Colonic mucosa (tissue), 4 donors: ENCODE data around the gene RAP1B. TPM values are rescaled to one million over a fixed set of nuclear protein-coding genes. Genes with fewer than 3 reads are reported as not detected.
A peak's percentile ranks its signal among the peaks of the same experiment; 100 is the strongest.

Experiments used
- DNase-seq: peaks from one replicate; pipeline ENCODE4 v3.0.0-alpha.2; 2020
- H3K27ac ChIP-seq: fragments of 200-600 bp; one replicate; pipeline ENCODE4 v1.8.0; 2021
- H3K27me3 ChIP-seq: fragments of 200-600 bp; one replicate; pipeline ENCODE4 v1.8.0; 2021
- H3K36me3 ChIP-seq: fragments of 200-600 bp; one replicate; pipeline ENCODE4 v1.8.0; 2021
- H3K4me1 ChIP-seq: fragments of 200-600 bp; one replicate; pipeline ENCODE4 v1.8.0; 2021; ENCODE audit warnings: mild to moderate bottlenecking
- H3K4me3 ChIP-seq: fragments of 200-600 bp; one replicate; pipeline ENCODE4 v1.8.0; 2021
- H3K9ac ChIP-seq, 2 donors: one replicate each; pipeline ENCODE4 v1.7.0; 2013; ENCODE audit warnings: control low read depth in 2 of 2, low read depth in 2 of 2, low read length in 2 of 2
- H3K9me3 ChIP-seq: fragments of 200-600 bp; one replicate; pipeline ENCODE4 v1.8.0; 2021
- CTCF ChIP-seq: fragments of 200-600 bp; IDR thresholded peaks from one replicate; pipeline ENCODE4 v1.8.0; 2022; ENCODE audit warnings: antibody characterized with exemption, mild to moderate bottlenecking
- intact Hi-C: fragments of 100-400 bp; cut with DNase I; formaldehyde crosslinking; loops from one replicate; pipeline ENCODE4 v1.14.1; 2022
- total RNA-seq, 2 donors: library from RNA; stranded (reverse); fragmentation: NEBNext Ultra II Directional in 1 of 2; extraction: Animal tissue kit (Norgen Biotek cat#: 25700) in 1 of 2; gene quantifications; one replicate each; pipeline ENCODE4 v1.2.1, GENCODE V29; 2021
- donor health status: healthy.
- donor health status: DM: no; HTN: no; CAD: no.
- donor health status: DM: no; HTN: no; CAD: no.

Gene RAP1B
- total RNA-seq, 2 donors from 2014 or later: 112 to 198 TPM

- Histone ChIP-seq H3K27ac (peak within 1 kb of the TSS; percentile 79), H3K36me3 (no peaks in the 10 kb centered on the region), H3K9me3 (no peaks in the 10 kb centered on the region), H3K4me3 (peak within 1 kb of the TSS; percentile 73), H3K9ac (peak within 1 kb of the TSS; percentile 73 to 89), H3K4me1 (peaks cover 5% of the 10 kb centered on the region), H3K27me3 (no peaks in the 10 kb centered on the region)
- peak; percentile 99 for DNase-seq
- TF ChIP-seq CTCF: no peak
- intact Hi-C loops: no loop called here
These were observed 76.2 kb downstream of the RAP1B start, which contains the start of gene NUP107 for GRCh38 chr12:68686595-68687521. Gene NUP107, plus strand, starts transcription at chr12:68686978. Its CDS starts 88 bp downstream, at chr12:68687066.

DNA sequence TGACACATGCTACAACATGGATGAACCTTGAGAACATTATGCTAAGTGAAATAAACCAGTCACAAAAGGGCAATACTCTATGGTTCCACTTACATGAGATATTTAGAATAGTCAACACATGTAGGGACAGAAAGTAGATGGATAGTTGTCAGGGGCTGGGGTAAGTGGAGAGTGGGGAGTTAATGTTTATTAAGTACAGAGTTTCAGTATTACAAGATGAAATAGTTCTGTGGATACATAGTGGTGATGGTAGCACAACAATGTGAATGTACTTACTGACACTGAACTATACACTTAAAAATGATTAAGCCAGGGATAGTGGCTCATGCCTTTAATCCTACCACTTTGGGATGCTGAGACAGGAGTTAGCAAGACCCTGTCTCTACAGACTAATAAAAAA is 84.8 kb downstream of the RAP1B start:
- H3K9me3 ChIP-seq: no peaks in the 10 kb centered on the region
- no peak for TF ChIP-seq CTCF
- intact Hi-C loops: no loop called here
- no peaks in the 10 kb centered on the region for H3K27me3 ChIP-seq
- H3K36me3 ChIP-seq: peaks cover 3% of the 10 kb centered on the region
- H3K4me1 ChIP-seq: no peaks in the 10 kb centered on the region
- no peak overlapping the region for H3K9ac ChIP-seq
- H3K27ac ChIP-seq: no peak overlapping the region
- H3K4me3 ChIP-seq: no peak overlapping the region
- no peak for DNase-seq

GRCh38 chr12:68699486-68699885 is 88.8 kb downstream of the RAP1B start:
- Histone ChIP-seq H3K27ac (no peak overlapping the region), H3K9ac (no peak overlapping the region), H3K9me3 (no peaks in the 10 kb centered on the region), H3K36me3 (peaks cover 12% of the 10 kb centered on the region), H3K4me3 (no peak overlapping the region), H3K27me3 (no peaks in the 10 kb centered on the region), H3K4me1 (no peaks in the 10 kb centered on the region)
- TF ChIP-seq CTCF: no peak
- no peak for DNase-seq
- intact Hi-C loops: no loop called here

Other genes starting within 250 kb of the RAP1B start
- gene NUP107, start 76.1 kb downstream of the RAP1B start, total RNA-seq: 10 to 100 TPM; 31.3 to 56.6 TPM
- 1 to 10 TPM; 6.8 to 7.1 TPM for gene SLC35E3, start 135.3 kb downstream of the RAP1B start, total RNA-seq
- gene MDM2, start 197.3 kb downstream of the RAP1B start, total RNA-seq: 100 to 1,000 TPM in 1 of 2 donors, 10 to 100 TPM in 1; 94.8 to 107 TPM